Head of caudate nucleus (tissue), 42 donors: Measurements from ENCODE around the gene CYP17A1.
A peak's percentile ranks its signal among the peaks of the same experiment; 100 is the strongest.

Experiments
- DNase-seq, 42 donors: peaks; one replicate each; pipeline versions ENCODE4 v3.0.0 to v3.0.0-alpha.2; 2020 to 2021; ENCODE audit warnings: mixed read lengths in 7 of 42
- intact Hi-C: fragments of 100-400 bp; cut with DNase I; formaldehyde crosslinking; loops from one replicate; pipeline ENCODE4 v1.15.0; 2022

CYP17A1 gene

DNA sequence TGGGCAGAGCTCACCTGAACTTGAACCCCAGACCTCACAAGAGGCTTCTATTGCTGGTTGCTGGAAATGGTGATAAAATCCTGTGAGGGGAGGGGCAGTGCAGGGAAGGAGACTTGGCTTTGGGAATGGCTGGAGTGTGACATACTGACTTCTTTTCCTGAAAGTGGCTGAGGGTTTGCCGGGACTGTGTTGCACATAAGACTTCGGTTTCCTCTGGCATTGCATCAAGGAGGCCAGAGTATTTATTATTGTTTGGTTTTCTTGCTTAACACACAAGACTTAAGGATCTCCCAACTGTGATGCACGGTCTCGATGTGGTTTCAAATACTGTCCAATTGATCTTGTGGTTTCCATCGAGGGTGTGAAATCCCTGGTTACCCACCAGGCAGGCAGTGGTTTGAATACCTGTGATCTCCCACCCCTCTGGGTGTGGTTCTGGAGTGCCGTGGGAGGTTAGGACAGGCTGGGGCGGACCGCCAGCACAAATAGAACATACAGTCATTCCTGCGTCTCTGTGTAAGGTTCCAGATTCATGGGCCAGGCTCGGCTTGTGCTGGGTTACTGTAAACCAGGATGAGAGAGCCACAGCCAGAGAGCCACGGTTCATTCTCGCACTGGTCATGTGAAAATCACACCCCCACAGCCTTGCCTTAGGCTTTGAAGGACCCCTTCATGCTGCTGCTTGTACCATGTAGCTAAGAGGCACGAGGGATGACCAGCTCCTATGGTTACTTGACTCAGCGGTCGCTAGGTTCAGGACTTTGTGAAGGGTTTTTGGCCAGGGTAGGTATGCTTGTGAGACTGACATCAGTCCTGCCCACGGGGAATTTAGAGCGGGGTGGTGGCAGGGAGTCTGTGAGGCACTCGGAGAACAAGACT lies 54.3 kb downstream of the CYP17A1 start:
- peak in 1 of 42 donors; percentile 53 for DNase-seq
- intact Hi-C loops = no loop called here

DNA sequence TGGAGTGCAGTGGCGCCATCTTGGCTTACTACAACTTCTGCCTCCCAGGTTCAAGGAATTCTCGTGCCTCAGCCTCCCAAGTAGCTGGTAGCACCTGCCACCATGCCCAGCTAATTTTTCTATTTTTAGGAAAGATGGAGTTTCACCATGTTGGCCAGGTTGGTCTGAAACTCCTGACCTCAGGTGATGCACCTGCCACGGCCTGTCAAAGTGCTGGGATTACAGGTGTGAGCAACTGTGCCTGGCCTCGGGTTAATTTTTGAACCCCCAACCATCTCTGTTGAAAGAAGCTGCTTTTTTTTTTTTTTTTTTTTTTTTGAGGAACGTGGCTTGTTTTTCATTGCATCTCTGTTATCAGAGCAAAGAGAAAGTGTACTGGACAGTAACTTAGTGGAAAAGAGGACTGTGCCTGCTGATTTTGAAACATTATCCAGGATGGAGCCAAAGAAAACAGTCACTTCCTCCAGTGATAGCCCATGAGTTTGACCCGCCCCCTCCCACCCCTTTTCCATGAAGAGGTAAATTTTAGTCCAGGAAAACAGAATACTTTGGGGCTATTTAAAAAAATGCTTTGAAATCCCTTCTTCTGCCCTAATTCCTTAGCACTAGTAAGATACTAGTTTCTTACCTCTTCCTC lies 55.2 kb downstream of the CYP17A1 start:
- DNase-seq = no peak
- intact Hi-C loops = no loop called here

DNA sequence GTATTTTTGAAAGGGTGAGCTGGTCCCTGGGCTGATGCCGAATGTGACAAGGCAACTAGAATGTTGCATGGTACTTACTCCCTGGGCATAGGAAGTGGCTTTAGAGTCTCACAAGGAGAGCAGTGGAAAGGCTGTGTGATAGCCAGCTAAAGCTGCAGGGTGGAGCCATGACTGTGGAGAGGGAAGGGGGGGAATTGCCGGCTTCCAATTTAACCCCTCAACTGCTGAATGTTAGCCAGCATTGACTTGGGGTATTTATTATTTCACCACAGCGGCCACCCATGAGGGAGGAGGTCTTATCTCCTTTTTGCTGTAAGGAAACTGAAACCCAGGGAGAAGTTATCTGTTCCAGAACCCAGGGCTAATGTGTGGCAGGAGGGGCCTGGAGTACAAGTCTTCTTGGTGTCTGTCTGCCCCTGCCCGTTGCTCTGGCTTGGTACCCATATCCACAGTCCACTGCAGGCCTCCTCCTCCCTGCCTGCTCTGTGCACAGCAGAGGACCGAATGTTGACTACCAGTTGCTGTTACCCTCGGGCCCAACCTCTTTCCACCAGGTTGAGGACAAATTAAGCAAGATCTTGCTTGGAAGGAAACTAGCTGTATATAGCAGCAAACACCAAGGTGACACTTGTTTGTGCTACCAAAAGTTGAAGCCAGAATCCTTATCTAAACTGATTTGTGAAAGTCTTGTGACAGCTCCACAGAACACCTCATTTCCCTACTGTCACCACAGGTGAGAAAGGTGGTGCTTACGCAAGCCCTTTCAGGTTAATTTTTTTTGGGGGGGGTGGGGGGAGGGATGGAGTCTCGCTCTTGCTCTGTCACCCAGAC lies 55.9 kb downstream of the CYP17A1 start:
- no peak for DNase-seq
- intact Hi-C loops = no loop called here
